ENCODE measurements around the gene IFNL4.

IFNL4 gene

DNA sequence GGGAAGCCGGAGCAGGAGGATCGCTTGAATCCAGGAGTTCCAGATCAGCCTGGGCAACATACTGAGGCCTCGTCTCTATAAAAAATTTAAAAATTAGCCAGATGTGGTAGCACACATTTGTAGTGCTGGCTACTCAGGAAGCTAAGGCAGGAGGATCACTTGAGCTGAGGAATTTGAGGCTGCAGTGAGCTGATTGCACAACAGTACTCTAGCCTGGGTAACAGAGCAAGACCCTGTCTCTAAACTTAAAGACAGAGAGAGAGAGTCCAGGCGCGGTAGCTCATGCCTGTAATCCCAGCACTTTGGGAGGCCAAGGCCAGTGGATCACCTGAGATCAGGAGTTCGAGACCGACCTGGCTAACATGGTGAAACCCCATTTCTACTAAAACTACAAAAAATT, 8.2 kb downstream of the IFNL4 start:
- no peak overlapping the region for H3K27ac ChIP-seq (ENCODE audit: low read depth, low read length, poor library complexity, severe bottlenecking)
- H3K27me3 ChIP-seq (ENCODE audit: insufficient read depth, low read length) = no peaks in the 10 kb centered on the region
- no peaks in the 10 kb centered on the region for H3K36me3 ChIP-seq (ENCODE audit: insufficient read depth, low read length)
- no peaks in the 10 kb centered on the region for H3K79me2 ChIP-seq (ENCODE audit: insufficient read depth, low read length)
- H3F3A ChIP-seq (ENCODE audit: insufficient read depth, low read length) = no peaks in the 10 kb centered on the region
- H2AFZ ChIP-seq (ENCODE audit: low read length) = no peak overlapping the region
- no peaks in the 10 kb centered on the region for H3K9me2 ChIP-seq (ENCODE audit: low read depth, low read length)
- H4K20me1 ChIP-seq (ENCODE audit: insufficient read depth, low read length) = no peaks in the 10 kb centered on the region
- no peak overlapping the region for H3K9ac ChIP-seq (ENCODE audit: low read length)
- peaks cover 8% of the 10 kb centered on the region for H3K4me1 ChIP-seq (ENCODE audit: insufficient read depth, low read length, severe bottlenecking)
- H3K4me3 ChIP-seq (ENCODE audit: low read depth, low read length, poor library complexity, severe bottlenecking) = no peak overlapping the region
- no peak overlapping the region for H3K4me2 ChIP-seq (ENCODE audit: low read length)
- H3K9me3 ChIP-seq (ENCODE audit: low read length) = no peaks in the 10 kb centered on the region
- TF ChIP-seq, protein P1, sequence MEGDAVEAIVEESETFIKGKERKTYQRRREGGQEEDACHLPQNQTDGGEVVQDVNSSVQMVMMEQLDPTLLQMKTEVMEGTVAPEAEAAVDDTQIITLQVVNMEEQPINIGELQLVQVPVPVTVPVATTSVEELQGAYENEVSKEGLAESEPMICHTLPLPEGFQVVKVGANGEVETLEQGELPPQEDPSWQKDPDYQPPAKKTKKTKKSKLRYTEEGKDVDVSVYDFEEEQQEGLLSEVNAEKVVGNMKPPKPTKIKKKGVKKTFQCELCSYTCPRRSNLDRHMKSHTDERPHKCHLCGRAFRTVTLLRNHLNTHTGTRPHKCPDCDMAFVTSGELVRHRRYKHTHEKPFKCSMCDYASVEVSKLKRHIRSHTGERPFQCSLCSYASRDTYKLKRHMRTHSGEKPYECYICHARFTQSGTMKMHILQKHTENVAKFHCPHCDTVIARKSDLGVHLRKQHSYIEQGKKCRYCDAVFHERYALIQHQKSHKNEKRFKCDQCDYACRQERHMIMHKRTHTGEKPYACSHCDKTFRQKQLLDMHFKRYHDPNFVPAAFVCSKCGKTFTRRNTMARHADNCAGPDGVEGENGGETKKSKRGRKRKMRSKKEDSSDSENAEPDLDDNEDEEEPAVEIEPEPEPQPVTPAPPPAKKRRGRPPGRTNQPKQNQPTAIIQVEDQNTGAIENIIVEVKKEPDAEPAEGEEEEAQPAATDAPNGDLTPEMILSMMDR (IDR thresholded peaks at IDR 0.05; ENCODE audit: low read length) = no peak
- no peak for TF ChIP-seq EZH2 (IDR thresholded peaks at IDR 0.05; ENCODE audit: borderline replicate concordance, low read length)

DNA sequence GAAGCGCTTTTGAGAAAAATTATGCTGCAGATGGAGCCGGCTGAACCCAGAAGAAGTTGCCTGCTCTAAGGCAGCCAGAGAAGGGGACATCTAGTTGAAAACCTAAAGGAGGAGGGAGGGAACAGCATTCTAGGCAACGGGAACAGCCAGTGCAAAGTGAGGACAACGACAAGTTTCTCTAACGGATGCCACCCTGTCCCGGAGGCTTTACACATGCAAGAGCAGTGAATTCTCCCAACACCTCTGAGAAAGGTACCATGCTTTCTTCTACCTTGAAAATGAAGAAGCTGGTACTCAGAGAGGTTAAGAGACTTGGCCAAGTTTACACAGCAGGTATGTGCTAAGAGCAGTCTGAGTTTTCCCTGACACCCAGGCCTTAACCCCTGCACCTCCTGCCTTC, 9.7 kb downstream of the IFNL4 start:
- Histone ChIP-seq H3K4me2 (ENCODE audit: low read length) (no peak overlapping the region), H3K36me3 (ENCODE audit: insufficient read depth, low read length) (no peaks in the 10 kb centered on the region), H3K79me2 (ENCODE audit: insufficient read depth, low read length) (no peaks in the 10 kb centered on the region), H3K27ac (ENCODE audit: low read depth, low read length, poor library complexity, severe bottlenecking) (no peak overlapping the region), H3K4me3 (ENCODE audit: low read depth, low read length, poor library complexity, severe bottlenecking) (no peak overlapping the region), H2AFZ (ENCODE audit: low read length) (no peak overlapping the region), H3K27me3 (ENCODE audit: insufficient read depth, low read length) (no peaks in the 10 kb centered on the region), H3K9ac (ENCODE audit: low read length) (no peak overlapping the region), H3K9me2 (ENCODE audit: low read depth, low read length) (no peaks in the 10 kb centered on the region), H4K20me1 (ENCODE audit: insufficient read depth, low read length) (no peaks in the 10 kb centered on the region), H3K9me3 (ENCODE audit: low read length) (no peaks in the 10 kb centered on the region), H3F3A (ENCODE audit: insufficient read depth, low read length) (no peaks in the 10 kb centered on the region), H3K4me1 (ENCODE audit: insufficient read depth, low read length, severe bottlenecking) (peaks cover 8% of the 10 kb centered on the region)
- TF ChIP-seq EZH2 (IDR thresholded peaks at IDR 0.05; ENCODE audit: borderline replicate concordance, low read length) = no peak
- TF ChIP-seq, protein P1 (IDR thresholded peaks at IDR 0.05; ENCODE audit: low read length) = no peak

DNA sequence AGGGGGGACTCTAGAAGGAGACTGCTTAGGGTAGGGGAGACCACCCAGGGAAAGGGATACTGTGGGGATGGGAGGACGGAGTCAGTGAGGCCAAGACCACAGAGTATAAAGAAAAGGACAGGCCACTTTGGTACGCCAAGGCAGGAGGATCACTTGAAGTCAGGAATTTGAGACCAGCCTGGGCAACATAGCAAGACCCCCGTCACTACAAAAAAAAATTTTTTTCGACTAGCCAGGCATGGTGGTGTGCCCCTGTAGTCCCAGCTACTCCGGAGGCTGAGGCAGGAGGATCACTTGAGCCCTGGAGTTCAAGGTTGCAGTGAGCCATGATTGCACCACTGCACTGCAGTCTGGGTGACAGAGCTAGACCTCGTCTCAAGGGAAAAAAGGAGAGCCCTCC, 10.4 kb downstream of the IFNL4 start:
- peak overlapping the region; percentile 43 for H3K4me2 ChIP-seq (ENCODE audit: low read length)
- no peaks in the 10 kb centered on the region for H3K79me2 ChIP-seq (ENCODE audit: insufficient read depth, low read length)
- H3K9me3 ChIP-seq (ENCODE audit: low read length) = no peaks in the 10 kb centered on the region
- H4K20me1 ChIP-seq (ENCODE audit: insufficient read depth, low read length) = no peaks in the 10 kb centered on the region
- peaks cover 8% of the 10 kb centered on the region for H3K4me1 ChIP-seq (ENCODE audit: insufficient read depth, low read length, severe bottlenecking)
- no peak overlapping the region for H3K27ac ChIP-seq (ENCODE audit: low read depth, low read length, poor library complexity, severe bottlenecking)
- no peak overlapping the region for H3K9ac ChIP-seq (ENCODE audit: low read length)
- TF ChIP-seq, protein P1 (IDR thresholded peaks at IDR 0.05; ENCODE audit: low read length) = no peak
- TF ChIP-seq EZH2 (IDR thresholded peaks at IDR 0.05; ENCODE audit: borderline replicate concordance, low read length) = no peak
- no peak overlapping the region for H2AFZ ChIP-seq (ENCODE audit: low read length)
- H3F3A ChIP-seq (ENCODE audit: insufficient read depth, low read length) = no peaks in the 10 kb centered on the region
- no peaks in the 10 kb centered on the region for H3K9me2 ChIP-seq (ENCODE audit: low read depth, low read length)
- no peak overlapping the region for H3K4me3 ChIP-seq (ENCODE audit: low read depth, low read length, poor library complexity, severe bottlenecking)
- H3K27me3 ChIP-seq (ENCODE audit: insufficient read depth, low read length) = no peaks in the 10 kb centered on the region
- H3K36me3 ChIP-seq (ENCODE audit: insufficient read depth, low read length) = no peaks in the 10 kb centered on the region

Measured in OCI-LY1 (cell line).